CD4-positive, alpha-beta T cell treated with Interleukin-17A for 4 hours (primary cell): ENCODE measurements around the gene SCUBE2.
A peak's percentile ranks its signal among the peaks of the same experiment; 100 is the strongest.

Source experiments
- DNase-seq: peaks from one replicate; pipeline ENCODE4 v3.0.0-alpha.2; 2020; ENCODE audit warnings: mixed read lengths

The SCUBE2 gene

DNA sequence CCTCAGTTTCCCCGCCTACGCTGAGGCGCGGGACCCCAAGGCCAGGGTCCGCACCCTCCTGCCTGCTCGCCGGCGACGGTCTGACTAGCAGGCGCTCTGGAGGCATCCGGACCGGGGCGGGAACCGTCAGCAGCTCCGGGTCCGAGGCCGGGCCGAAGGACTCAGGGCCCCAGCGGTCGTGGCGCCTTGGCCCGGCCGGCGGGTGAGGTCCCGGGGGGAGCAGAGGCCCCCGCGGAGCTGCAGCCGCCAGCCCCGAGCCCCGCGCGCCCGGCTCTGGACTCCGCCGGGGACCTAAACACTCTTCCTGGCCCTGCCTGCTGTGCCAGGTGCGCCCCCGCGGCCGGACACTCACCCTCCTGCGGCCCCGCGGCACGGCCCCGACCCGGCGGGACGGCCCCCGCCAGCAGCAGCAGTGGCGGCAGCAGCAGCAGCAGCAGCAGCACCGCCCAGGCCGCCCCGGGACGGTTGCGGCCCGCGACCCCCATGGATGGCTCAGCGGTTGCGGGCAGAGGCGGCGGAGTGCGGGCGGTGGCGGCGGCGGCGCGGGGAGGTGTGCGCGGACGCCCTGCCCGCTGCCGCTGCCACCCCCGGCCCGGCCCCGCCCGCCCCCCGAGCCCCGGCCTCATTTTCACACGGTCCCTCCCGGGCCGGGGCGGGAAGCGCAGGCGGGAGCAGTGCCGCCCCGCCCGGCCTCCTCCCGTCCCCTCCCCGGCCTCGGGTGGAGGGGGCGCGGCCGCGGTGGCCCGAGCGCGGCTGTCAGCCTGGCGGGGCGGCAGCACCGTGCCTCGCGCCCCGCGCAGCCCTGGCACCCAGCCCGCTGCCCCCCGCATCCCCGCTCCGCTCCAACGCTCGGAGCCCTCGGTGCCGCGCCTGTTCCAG, at the start of gene SCUBE2:
Gene SCUBE2 (minus strand): TSS at position 556 of the 879 bp plus-strand sequence. CDS start 71 bp downstream, at position 485.
- DNase-seq = no peak

GRCh38 chr11:9141186-9141585, 49.8 kb upstream of the SCUBE2 start:
- no peak for DNase-seq

DNA sequence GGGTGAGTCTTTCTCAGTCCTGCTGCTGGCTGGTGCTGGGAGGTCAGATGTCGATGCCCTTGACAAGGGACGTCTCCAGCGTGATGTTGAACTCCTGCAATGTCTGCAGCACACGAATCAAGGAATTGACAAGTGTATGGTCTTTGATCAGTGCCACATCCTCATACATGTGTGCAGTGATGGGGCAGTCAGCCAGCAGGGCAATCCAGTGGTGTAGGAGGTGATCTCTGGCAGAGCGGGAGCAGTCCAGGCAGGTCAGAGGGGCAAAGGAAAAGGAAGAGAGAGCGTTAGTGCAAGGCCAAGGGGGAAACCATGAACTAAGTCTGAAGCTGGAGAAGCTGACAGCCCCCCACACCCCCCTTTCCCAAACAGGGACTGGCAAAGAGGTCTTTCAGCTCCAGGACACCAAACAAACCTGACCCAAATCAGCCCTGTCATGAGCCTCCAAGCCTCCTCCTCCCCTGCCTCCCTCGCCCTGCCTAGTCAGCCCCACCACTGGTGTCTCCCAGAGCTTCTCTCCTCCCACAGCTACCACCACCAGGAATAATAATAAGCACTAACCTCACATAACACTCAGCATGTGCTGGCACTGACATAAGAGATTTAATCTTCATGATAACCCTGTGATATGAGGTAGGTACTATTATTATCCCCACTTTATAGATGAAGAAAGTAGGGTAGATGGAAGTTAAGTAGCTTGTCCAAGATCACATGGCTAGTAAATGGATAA, 48.4 kb upstream of the SCUBE2 start:
- no peak for DNase-seq

- peak; percentile 64 for DNase-seq
Observed at GRCh38 chr11:9138612-9139579, 47.5 kb upstream of the SCUBE2 start.

GRCh38 chr11:9138133-9138453, 46.7 kb upstream of the SCUBE2 start:
- DNase-seq = no peak

DNA sequence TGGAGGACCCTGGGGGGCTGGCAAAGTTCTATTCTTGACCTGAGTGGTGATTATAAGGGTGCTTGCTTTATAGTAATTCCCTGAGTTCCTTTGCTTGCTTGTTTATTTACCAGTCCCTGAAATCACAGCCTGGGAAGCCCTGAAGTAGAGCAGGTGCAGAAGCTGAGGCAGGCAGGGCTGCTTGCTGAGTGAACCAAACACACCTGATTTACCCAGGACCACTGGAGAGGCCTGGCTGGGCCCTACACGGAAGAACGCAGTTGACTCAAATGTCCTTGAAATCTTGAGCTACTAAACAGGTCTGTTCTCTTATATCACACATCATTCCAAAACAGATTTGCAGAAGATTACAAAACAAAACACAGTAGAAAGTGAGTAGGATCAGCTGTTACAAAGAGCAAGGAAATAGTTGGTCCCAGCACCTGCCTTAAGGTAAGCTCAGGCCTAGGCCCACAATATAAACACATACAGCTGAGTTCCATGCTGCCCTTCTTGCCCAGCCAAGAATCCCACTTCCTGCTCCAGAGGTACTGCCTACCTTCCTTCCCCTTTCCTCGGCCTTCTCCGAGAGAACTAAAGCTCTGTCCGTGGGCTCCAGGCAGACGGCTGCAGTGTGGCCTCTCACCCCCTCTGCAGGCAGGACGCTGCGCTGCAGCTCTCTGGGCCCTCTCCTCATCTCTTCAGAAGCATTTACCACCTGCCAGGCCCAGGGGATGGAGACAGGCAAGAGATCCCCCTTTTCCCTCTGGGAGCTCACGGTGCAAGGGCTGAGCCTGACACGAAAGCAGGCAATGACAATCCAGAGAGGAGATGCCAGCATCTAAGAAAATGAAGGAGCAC, 46.1 kb upstream of the SCUBE2 start:
- peak; percentile 78 for DNase-seq

DNA sequence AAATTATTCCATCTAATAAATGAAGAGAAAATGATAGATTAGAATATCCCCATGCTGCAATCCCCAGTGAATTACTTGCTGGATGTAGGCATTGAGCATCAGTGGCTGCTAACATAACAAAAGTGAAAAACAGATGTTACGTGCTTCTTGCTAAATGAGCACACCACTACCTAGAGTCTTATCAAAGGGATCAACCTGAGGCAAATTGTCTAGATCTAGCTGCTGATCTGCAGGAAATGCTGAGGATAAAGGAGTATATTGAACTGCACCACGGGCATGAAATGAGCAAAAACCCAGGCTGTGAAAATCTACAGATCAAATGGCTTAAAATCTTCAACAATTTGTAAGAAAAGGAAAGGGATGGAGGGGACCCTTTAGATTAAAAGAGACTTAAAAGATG, 45.3 kb upstream of the SCUBE2 start:
- no peak for DNase-seq

- DNase-seq = no peak
Observed at GRCh38 chr11:9133956-9134355, 42.6 kb upstream of the SCUBE2 start.

DNA sequence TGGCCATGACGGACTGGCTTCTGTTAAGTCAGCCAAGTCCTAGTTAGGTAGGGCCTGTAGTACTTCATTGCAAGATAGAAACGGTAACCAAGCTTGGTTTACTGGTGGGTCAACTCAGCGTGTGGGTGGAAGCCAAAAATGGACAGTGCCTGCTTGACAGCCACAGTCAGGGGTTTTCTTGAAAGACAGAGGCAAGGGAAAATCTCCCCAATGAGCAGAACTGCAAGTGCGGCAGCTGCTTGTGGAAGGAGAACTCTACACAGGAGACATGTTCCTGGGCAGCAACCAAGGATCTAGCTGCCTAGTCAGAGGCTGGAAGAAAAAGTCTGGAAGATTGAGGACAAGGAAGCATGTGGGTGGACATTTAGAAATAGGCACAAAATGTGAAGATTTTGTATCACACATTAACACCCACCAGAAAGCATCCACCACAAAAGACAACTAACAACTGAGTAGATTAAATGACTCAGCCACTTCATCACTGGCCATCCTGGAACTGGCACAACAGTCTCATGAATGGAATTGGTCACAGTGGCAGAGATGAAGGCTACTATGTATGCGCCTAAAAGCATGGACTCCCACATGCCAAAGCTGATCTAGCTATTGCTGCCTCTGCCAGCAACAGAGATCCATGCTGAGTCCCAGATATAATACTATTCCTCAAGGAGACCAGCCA, 40.9 kb upstream of the SCUBE2 start:
- no peak for DNase-seq

DNA sequence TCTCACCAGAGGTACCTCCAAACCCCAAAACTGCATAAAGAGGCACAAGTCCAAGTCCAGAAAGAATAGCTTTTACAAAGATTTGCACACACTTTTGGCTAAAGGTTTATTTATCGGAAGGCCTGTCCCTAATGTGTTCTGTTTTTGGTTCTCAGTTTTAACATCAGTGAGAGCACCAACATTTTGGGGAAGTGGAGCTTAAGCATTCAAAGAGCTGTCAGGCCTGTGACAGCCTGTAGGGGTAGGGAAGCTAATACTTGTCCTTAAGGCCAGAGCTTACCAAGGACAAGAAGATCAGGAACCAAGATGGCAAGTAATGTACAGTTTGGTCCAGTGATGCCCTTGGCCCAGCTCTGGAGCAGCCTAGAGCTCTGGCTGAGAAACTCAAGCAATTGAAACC, 38.9 kb upstream of the SCUBE2 start:
- no peak for DNase-seq

DNA sequence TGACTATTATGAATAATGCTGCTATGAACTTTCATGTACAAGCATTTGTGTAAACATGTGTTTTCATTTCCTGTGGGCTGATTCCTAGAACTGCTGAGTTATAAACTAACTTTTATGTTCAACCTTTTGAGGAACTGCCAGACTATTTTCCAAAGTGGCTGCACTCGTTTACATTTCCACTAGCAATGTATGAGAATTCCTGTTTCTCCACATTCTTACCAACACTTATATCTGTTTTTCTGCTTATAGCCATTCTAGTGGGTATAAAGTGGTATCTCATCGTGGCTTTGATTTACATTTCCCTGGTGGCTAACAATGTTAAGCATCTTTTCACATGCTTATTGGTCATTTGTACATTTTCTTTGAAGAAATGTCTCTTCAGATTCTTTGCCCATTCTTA, 35.2 kb upstream of the SCUBE2 start:
- no peak for DNase-seq

- no peak for DNase-seq
Observed at GRCh38 chr11:9125185-9125886, 33.9 kb upstream of the SCUBE2 start.

DNA sequence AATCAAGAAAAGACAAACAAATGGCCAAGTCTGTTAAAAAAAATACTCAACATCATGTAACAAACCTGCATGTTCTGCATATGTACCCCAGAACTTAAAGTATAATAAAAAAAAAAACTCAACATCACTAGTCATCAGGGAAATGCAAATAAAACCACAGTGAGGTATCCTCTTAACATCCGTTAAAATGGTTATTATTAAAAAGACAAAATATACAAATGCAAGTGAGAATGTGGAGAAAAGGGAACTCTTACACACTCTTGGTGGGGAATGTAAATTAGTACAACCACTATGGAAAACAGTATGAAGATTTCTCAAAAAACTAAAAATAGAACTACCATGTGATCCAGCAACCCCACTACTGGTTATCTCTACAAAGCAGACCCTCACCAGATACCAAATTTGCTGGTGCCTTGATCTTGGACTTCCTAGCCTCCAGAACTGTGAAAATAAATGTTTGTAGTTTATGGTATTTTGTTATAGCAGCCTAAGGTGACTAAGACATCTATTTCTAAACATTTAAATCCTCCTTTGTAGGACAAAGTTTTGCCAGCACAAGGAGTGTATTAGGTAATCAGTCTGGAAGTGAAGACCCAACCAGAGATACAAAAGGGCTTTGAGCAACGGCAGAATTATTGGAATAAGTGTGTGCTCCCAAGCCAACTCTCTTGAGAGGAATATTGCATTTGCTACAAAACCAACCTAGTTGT, 32.4 kb upstream of the SCUBE2 start:
- no peak for DNase-seq

DNA sequence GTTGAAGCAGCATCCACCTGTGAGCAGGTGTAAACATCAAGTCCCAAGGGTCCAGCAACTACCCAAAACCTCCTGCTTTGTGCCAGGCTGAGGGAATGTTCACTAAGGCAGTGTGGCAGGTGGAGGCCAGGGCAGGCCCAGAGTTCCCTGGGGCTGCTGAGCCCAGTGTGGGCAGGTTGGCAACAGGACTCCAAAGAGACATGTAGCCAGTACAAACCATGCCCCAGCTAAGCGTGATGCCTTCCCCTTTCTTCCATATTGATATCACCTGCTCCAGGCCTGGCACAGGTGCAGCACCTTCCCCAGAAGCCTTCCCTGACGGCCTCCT, 30.0 kb upstream of the SCUBE2 start:
- DNase-seq = no peak

DNA sequence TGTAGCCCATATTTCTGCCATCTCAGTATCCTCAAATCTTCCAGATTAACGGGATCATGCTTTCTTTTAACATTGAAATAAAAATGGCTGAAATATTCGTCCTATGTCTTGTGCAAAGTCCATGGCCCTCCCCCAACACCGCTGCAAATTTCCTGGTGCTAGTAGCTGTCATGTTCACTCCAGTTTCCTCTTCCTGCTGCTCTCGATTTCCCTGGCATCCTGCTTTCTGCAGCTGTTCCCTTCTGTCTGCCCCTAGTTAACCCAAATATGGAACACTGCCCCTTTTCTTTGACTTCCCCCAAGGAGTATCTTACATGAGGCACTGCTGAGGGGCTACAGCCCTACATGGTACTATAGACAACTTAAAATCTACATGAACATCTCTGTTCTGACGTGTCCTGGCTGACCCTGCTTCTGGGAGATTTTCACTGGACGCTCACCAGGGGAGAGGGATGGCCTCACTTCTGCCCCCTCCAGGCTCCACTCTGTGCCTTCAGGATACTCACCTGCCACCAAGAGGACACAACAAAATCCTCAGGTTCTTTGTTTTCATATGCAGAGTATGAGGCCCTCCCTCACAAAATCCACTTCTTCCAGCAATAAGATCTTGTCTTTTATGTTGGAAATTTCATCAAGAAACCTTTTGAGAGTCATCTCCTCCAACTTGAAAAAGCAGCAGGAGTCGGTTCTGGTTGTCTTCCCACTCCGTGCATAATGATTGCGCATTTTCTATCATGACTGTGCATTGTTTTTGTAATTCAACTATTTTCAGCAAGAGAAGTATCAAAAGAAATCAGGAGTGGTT, 29.5 kb upstream of the SCUBE2 start:
- no peak for DNase-seq

- DNase-seq = no peak
Observed at GRCh38 chr11:9118277-9118676, 26.9 kb upstream of the SCUBE2 start.

- no peak for DNase-seq
Observed at GRCh38 chr11:9112075-9112474, 20.7 kb upstream of the SCUBE2 start.

DNA sequence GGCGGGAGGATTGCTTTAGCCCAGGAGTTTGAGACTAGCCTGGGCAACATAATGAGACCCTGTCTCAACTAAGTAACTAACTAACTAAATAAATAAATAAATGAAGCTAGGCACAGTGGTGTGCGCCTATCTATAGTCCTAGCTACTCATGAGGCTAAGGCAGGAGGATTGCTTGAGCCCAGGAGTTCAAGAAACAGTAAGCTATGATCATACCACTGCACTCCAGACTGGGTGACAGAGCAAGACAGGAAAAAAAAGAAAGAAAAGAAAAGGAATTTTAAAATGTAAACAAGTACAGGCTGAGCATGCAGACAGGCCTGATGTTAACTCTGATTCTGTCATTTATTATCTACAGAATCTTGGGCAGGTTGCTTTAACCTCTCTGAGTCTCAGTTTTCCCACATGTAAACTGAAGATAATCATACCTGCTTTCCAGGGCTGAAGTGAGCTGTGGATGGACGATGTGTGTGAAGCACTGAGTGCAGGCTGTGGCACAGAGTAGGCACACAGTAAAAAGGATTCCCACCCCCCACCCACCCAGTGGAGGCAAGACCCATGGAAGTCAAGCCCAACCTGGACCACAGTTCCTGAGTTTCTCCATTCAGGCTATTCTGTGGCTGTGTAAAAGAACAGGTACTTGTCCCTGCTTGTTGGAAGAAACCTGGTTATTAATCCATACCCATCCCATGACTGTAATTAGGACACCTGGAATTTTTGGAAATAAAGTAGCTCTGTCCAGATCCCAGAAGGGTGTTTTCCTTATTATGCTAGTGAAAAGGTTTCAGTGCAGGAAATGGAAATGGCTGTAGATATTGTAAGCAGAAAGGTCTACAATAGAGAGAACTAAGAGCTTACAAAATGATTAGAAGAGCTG, 18.7 kb upstream of the SCUBE2 start:
- no peak for DNase-seq
